ENCODE measurements around the gene NTM.

DNA sequence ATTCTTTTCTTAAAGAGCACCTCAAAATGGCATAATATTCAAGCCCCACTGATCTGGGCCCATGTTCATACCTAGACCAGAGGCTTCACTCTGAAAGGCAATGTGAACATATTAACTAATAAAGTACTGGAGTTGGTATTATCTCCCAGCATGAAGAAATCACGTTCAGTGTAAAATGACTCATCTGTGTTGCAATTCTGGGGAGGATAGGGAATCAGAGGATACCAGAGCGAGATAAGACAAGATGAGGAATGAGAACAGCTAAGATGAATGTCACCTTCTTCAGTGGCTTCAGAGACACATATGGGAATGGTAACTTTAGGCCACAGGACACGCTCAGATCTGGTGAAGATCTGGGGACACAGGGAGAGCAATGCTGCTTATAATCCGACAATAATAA, 121.1 kb downstream of the NTM start:
- no peak for TF ChIP-seq POLR2AphosphoS5 (IDR thresholded peaks at IDR 0.05)
- no peak for TF ChIP-seq POLR2A (IDR thresholded peaks at IDR 0.05)
- TF ChIP-seq, protein P1, sequence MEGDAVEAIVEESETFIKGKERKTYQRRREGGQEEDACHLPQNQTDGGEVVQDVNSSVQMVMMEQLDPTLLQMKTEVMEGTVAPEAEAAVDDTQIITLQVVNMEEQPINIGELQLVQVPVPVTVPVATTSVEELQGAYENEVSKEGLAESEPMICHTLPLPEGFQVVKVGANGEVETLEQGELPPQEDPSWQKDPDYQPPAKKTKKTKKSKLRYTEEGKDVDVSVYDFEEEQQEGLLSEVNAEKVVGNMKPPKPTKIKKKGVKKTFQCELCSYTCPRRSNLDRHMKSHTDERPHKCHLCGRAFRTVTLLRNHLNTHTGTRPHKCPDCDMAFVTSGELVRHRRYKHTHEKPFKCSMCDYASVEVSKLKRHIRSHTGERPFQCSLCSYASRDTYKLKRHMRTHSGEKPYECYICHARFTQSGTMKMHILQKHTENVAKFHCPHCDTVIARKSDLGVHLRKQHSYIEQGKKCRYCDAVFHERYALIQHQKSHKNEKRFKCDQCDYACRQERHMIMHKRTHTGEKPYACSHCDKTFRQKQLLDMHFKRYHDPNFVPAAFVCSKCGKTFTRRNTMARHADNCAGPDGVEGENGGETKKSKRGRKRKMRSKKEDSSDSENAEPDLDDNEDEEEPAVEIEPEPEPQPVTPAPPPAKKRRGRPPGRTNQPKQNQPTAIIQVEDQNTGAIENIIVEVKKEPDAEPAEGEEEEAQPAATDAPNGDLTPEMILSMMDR (IDR thresholded peaks at IDR 0.05 in 8 of 11, conservative IDR thresholded peaks at IDR 0.05 in 3 of 11): no peak

Measured in spleen (tissue), 7 donors.